ENCODE measurements around the gene RIN1.
A peak's percentile ranks its signal among the peaks of the same experiment; 100 is the strongest.
"Not testable (repeated sequence)": the region's sequence is repeated elsewhere in the genome, so short reads cannot be mapped to it uniquely, and the experiment has no call there.

Gene RIN1

GRCh38 chr11:66334605-66335442 is 1.4 kb downstream of the RIN1 start:
- DNase-seq (ENCODE audit: low read depth in 2 of 2): no peak

GRCh38 chr11:66333896-66334604 is 2.2 kb downstream of the RIN1 start:
- no peak for DNase-seq (ENCODE audit: low read depth in 2 of 2)

GRCh38 chr11:66333220-66333877 is 2.9 kb downstream of the RIN1 start:
- no peak for DNase-seq (ENCODE audit: low read depth in 2 of 2)

- no peak for DNase-seq (ENCODE audit: low read depth in 2 of 2)
Measured at GRCh38 chr11:66332371-66333219, 3.6 kb downstream of the RIN1 start.

- no peak for DNase-seq (ENCODE audit: low read depth in 2 of 2)
Measured at GRCh38 chr11:66331542-66332370, 4.5 kb downstream of the RIN1 start.

- DNase-seq (ENCODE audit: low read depth in 2 of 2): no peak
Measured at GRCh38 chr11:66330931-66331330, 5.3 kb downstream of the RIN1 start.

- no peak for DNase-seq (ENCODE audit: low read depth in 2 of 2)
Measured at GRCh38 chr11:66329165-66329673, 7.0 kb downstream of the RIN1 start.

- DNase-seq (ENCODE audit: low read depth in 2 of 2): peak; percentile 76 to 78
Measured at GRCh38 chr11:66328302-66329144, 7.7 kb downstream of the RIN1 start.

GRCh38 chr11:66328031-66328301 is 8.3 kb downstream of the RIN1 start:
- no peak for DNase-seq (ENCODE audit: low read depth in 2 of 2)

- no peak for DNase-seq (ENCODE audit: low read depth in 2 of 2)
Measured at GRCh38 chr11:66327171-66328030, 8.8 kb downstream of the RIN1 start.

- no peak for DNase-seq (ENCODE audit: low read depth in 2 of 2)
Measured at GRCh38 chr11:66326261-66327111, 9.7 kb downstream of the RIN1 start.

GRCh38 chr11:66325263-66325671 is 11.0 kb downstream of the RIN1 start:
- DNase-seq (ENCODE audit: low read depth in 2 of 2): no peak

- DNase-seq (ENCODE audit: low read depth in 2 of 2): no peak
Measured at GRCh38 chr11:66324664-66325063, 11.6 kb downstream of the RIN1 start.

- DNase-seq (ENCODE audit: low read depth in 2 of 2): no peak
Measured at GRCh38 chr11:66323684-66324083, 12.6 kb downstream of the RIN1 start.

- DNase-seq (ENCODE audit: low read depth in 2 of 2): no peak
Measured at GRCh38 chr11:66322732-66323427, 13.4 kb downstream of the RIN1 start.

- no peak for DNase-seq (ENCODE audit: low read depth in 2 of 2)
Measured at GRCh38 chr11:66321606-66322005, 14.6 kb downstream of the RIN1 start.

- DNase-seq (ENCODE audit: low read depth in 2 of 2): not testable (repeated sequence)
Measured at GRCh38 chr11:66320748-66321147, 15.5 kb downstream of the RIN1 start.

Data from stimulated activated CD4-positive, alpha-beta T cell treated with anti-CD3 and anti-CD28 coated beads, Interleukin-1b, Interleukin-23, amount 100 ng/mL, for 4 hours (primary cell).